ENCODE data around the gene FRYL. TPM values are rescaled to one million over a fixed set of nuclear protein-coding genes. Genes with fewer than 3 reads are reported as not detected.

FRYL gene
- total RNA-seq, 1 experiment from 2014 or later: 47.7 TPM

GRCh38 chr4:48542888-48543287, 237.2 kb downstream of the FRYL start:
- no peaks in the 10 kb centered on the region for H3K9me2 ChIP-seq (ENCODE audit: insufficient read depth)
- H3K36me3 ChIP-seq (ENCODE audit: control insufficient read depth in 1 of 2, insufficient read depth in 2 of 2, low read length in 2 of 2): peaks cover 14 to 24% of the 10 kb centered on the region in 2 experiments
- H3K9ac ChIP-seq (ENCODE audit: low read length): no peak overlapping the region
- ATAC-seq (no peak), DNase-seq (ENCODE audit: low read depth, low spot score) (no peak)
- no peaks in the 10 kb centered on the region for H3K9me3 ChIP-seq (ENCODE audit: control insufficient read depth in 1 of 2, insufficient read depth in 1 of 2, low read depth in 1 of 2, low read length in 2 of 2)
- H3K27me3 ChIP-seq (ENCODE audit: insufficient read depth, low read length): no peaks in the 10 kb centered on the region
- no peaks in the 10 kb centered on the region; the same call in 1 of the 2 replicates for H4K20me1 ChIP-seq (ENCODE audit: insufficient read depth)
- H2AFZ ChIP-seq (ENCODE audit: low read depth, low read length, poor library complexity, severe bottlenecking): no peak overlapping the region
- H3K4me2 ChIP-seq (ENCODE audit: low read length): no peak overlapping the region
- H3K27ac ChIP-seq (ENCODE audit: low read depth, low read length): no peak overlapping the region
- no peaks in the 10 kb centered on the region for H3K79me2 ChIP-seq (ENCODE audit: insufficient read depth, low read length)
- RAD21 ChIA-PET (ENCODE audit: low non-redundant PET in 1 of 2, low total read pairs in 2 of 2, uncharacterized antibody in 2 of 2, unreplicated experiment in 2 of 2): no interaction called here
- H3K4me3 ChIP-seq (replicated peaks in 1 of 2; ENCODE audit: low read depth in 1 of 2, low read length in 2 of 2): no peak overlapping the region
- H3K4me1 ChIP-seq (ENCODE audit: control insufficient read depth in 1 of 2, insufficient read depth in 2 of 2, low read length in 2 of 2): no peaks in the 10 kb centered on the region
- intact Hi-C loops (cut with micrococcal nuclease): loop anchor here (2.0 kb wide), 1 partner anchor 88 kb away; no protein-coding TSS in a partner anchor
- POLR2A ChIA-PET: no interaction called here
- TF ChIP-seq SIN3A (IDR thresholded peaks at IDR 0.05; ENCODE audit: low read depth): no peak
- no peak for TF ChIP-seq FOSL1 (IDR thresholded peaks at IDR 0.05; ENCODE audit: low read depth)
- no peak for TF ChIP-seq ATF3 (IDR thresholded peaks at IDR 0.05)
- no peak for TF ChIP-seq SP1 (IDR thresholded peaks at IDR 0.05; ENCODE audit: low read depth)
- TF ChIP-seq CBX3 (IDR thresholded peaks at IDR 0.05; ENCODE audit: low read depth): no peak
- BruUV-seq (replicated peaks): no TSS peak
- CTCF ChIA-PET: interaction anchor here (1.0 kb wide), 1 partner anchor 415 kb away, joined by 3 read pairs; no protein-coding TSS in a partner anchor

GRCh38 chr4:48539597-48539996, 240.5 kb downstream of the FRYL start:
- H3K4me2 ChIP-seq (ENCODE audit: low read length): no peak overlapping the region
- H4K20me1 ChIP-seq (ENCODE audit: insufficient read depth): no peaks in the 10 kb centered on the region
- no peak overlapping the region for H3K27ac ChIP-seq (ENCODE audit: low read depth, low read length)
- H3K36me3 ChIP-seq (ENCODE audit: control insufficient read depth in 1 of 2, insufficient read depth in 2 of 2, low read length in 2 of 2): peaks cover 10 to 17% of the 10 kb centered on the region in 2 experiments; a peak in 3 of 4 replicates
- intact Hi-C loops (cut with micrococcal nuclease): no loop called here
- H3K9ac ChIP-seq (ENCODE audit: low read length): no peak overlapping the region
- ATAC-seq (no peak), DNase-seq (ENCODE audit: low read depth, low spot score) (no peak)
- no peaks in the 10 kb centered on the region for H3K27me3 ChIP-seq (ENCODE audit: insufficient read depth, low read length)
- BruUV-seq (replicated peaks): no TSS peak
- H3K9me2 ChIP-seq (ENCODE audit: insufficient read depth): no peaks in the 10 kb centered on the region
- ChIA-PET POLR2A (no interaction called here), CTCF (no interaction called here), RAD21 (ENCODE audit: low non-redundant PET in 1 of 2, low total read pairs in 2 of 2, uncharacterized antibody in 2 of 2, unreplicated experiment in 2 of 2) (no interaction called here)
- no peak overlapping the region for H3K4me3 ChIP-seq (replicated peaks in 1 of 2; ENCODE audit: low read depth in 1 of 2, low read length in 2 of 2)
- H3K9me3 ChIP-seq (ENCODE audit: control insufficient read depth in 1 of 2, insufficient read depth in 1 of 2, low read depth in 1 of 2, low read length in 2 of 2): no peaks in the 10 kb centered on the region
- no peak for TF ChIP-seq REST (IDR thresholded peaks at IDR 0.05; ENCODE audit: low read depth)
- TF ChIP-seq MAX (IDR thresholded peaks at IDR 0.05): no peak
- TF ChIP-seq POLR2A (IDR thresholded peaks at IDR 0.05; ENCODE audit: borderline replicate concordance, extremely low read depth, insufficient read depth, insufficient read length): no peak
- no peak for TF ChIP-seq ZNF274 (IDR thresholded peaks at IDR 0.05; ENCODE audit: low read depth, low read length)
- no peak for TF ChIP-seq CTCF (IDR thresholded peaks at IDR 0.05 in 2 of 3, conservative IDR thresholded peaks at IDR 0.05 in 1 of 3; ENCODE audit: borderline replicate concordance in 1 of 3, insufficient read depth in 1 of 3, low read depth in 2 of 3, low read length in 2 of 3)
- H2AFZ ChIP-seq (ENCODE audit: low read depth, low read length, poor library complexity, severe bottlenecking): no peak overlapping the region
- H3K79me2 ChIP-seq (ENCODE audit: insufficient read depth, low read length): no peaks in the 10 kb centered on the region
- H3K4me1 ChIP-seq (ENCODE audit: control insufficient read depth in 1 of 2, insufficient read depth in 2 of 2, low read length in 2 of 2): no peaks in the 10 kb centered on the region

All from HCT116 (cell line).